ENCODE data around the gene ZNF689.
"Not testable (repeated sequence)": the region's sequence is repeated elsewhere in the genome, so short reads cannot be mapped to it uniquely, and the experiment has no call there.

ZNF689 gene

GRCh38 chr16:30609926-30610839, at the start of gene ZNF689:
Gene ZNF689, minus strand, starts transcription at chr16:30610389. Its CDS starts 348 bp downstream, at chr16:30610041.
- peak; percentile 92 for DNase-seq

- no peak for DNase-seq
Observed at GRCh38 chr16:30658731-30659506, 48.7 kb upstream of the ZNF689 start.

GRCh38 chr16:30657866-30658730, 47.9 kb upstream of the ZNF689 start, which contains the start of gene FBRS:
Gene FBRS, plus strand, starts transcription at chr16:30658431. Its CDS starts 1,088 bp downstream, at chr16:30659519.
- peak; percentile 100 for DNase-seq

- DNase-seq: no peak
Observed at GRCh38 chr16:30656974-30657865, 47.0 kb upstream of the ZNF689 start.

DNA sequence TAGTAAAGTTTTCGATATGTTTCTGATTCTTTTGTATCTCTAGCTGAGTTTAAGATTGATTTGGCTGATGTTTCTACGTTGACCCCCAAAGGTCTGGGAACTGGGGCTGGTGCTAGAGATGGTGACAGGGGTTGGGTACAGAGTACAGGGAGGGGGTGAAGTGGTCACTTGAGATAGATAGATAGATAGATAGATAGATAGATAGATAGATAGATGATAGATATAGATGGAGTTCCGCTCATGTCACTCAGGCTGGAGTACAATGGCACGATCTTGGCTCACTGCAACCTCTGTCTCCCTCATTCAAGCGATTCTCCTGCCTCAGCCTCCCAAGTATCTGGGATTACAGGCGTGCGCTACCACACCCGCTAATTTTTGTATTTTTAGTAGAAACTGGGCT, 46.2 kb upstream of the ZNF689 start:
- DNase-seq: no peak

GRCh38 chr16:30655815-30656347, 45.7 kb upstream of the ZNF689 start:
- DNase-seq: no peak

DNA sequence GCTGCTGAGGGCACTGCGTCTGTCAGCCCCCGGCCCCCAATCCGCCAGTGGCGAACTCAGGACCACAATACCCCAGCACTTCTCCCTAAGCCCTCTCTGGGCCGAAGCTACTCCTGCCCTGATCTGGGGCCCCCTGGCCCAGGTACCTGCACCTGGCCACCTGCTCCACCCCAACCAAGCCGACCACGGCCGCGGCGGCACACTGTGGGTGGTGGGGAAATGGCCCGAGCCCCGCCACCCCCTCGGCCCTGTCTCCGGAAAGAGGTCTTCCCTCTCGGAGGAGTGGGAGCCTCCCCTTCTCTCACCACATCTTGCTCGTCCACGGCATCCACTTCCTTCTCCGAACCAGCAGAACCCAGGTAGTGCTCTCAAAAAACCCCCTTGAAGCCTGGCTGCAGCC, 44.7 kb upstream of the ZNF689 start:
- no peak for DNase-seq

DNA sequence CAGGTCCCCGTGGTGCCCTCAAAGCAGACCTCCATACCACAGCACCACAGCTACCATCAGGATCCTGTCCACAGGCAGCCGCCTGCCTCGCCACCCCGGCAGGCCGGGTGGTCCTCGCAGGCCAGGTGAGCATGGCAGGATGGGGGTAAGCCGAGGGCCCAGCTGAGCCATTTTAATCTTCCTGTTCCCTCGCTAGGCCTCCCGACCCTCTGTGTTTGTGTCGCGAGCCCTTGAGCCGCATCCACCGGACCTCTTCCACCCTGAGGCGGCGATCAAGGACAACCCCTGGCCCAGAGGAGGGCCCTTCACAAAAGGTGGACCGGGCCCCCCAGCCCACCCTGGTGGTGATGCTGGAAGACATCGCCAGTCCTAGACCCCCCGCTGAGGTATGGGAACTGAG, 42.5 kb upstream of the ZNF689 start:
- DNase-seq: no peak

- no peak for DNase-seq
Observed at GRCh38 chr16:30652005-30652296, 41.8 kb upstream of the ZNF689 start.

DNA sequence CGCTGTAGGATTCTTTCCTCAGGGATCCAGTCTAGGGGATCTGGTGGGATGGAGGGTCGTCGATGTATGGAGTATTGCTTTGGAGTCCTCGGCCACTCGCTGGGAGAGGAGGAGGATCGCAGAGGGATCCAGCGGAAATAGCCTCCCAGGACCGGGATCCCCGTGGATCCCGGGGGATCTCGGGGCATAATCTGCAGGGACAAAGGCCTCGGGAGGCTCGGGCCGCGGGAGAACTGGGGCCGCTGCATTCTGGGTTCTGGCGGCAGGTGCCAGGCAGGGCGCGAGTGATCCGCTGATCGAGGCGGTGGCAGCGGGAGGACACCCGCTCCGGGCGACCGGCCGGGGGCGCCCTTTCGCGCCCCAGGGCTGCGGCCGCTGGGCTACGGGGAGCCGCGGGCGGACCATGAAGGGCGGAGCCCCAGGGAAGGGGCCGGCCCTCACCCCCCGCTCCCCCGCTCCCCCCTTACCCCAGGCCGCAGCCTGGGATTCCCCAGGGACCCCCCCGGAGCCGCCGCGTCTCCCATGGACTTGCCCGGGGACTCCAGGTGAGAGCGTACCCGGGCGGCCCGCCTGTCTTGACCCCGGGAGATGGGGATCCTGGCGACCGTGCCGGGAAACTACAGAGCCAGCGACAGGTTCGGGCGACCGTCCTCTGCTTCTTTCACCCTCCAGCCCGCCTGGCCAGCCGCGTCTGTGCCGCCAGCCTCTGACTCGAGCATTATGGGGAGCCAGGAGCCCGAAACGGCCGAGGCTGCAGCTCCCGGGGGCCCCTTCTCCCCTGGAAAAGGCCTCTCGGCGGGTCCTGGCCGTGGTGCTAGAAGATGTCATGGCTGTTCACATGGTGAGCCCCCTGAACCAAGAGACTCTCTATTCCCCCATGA, 41.2 kb upstream of the ZNF689 start:
- DNase-seq: peak; percentile 77

DNA sequence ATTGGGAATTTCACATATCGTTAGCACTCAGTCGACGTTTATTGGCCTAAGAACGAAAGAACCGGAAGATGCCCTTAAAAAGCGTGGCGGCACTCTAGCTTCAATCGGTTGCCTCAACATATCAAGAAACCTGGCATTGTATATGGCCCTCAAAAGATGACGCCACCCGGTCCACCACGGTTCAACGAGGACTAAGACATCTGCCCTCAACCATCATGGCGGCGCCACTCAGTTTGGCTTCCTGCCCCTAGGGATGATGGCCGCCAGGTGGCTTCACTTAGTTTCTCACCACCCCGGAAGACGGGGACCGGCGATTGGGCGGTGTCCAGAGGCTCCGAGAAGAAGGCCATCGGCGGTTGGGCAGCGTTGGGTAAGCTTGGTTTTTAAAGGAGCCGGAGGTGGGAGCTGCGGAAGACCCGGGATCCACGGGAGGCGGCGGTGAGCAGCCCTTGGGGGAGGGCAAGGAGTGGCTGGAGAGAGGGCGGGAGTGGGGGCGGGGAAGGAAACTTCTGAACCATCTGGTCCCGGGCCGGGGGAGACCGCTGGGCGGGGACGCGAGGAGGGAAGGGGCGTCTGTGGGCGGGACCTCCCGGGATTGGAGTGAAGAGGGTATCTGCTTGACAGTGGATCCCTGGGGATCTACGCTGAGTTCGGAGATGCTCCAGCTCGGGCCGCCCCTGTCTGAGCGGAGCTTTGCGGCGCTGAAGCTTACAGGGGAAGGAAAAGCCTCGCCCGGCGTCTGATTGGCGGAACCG, 40.4 kb upstream of the ZNF689 start, which contains the start of gene PRR14:
PRR14 (plus strand) TSS at position 592 of the 755 bp plus-strand sequence. CDS start 686 bp downstream, outside the sequence.
- peak; percentile 98 for DNase-seq

DNA sequence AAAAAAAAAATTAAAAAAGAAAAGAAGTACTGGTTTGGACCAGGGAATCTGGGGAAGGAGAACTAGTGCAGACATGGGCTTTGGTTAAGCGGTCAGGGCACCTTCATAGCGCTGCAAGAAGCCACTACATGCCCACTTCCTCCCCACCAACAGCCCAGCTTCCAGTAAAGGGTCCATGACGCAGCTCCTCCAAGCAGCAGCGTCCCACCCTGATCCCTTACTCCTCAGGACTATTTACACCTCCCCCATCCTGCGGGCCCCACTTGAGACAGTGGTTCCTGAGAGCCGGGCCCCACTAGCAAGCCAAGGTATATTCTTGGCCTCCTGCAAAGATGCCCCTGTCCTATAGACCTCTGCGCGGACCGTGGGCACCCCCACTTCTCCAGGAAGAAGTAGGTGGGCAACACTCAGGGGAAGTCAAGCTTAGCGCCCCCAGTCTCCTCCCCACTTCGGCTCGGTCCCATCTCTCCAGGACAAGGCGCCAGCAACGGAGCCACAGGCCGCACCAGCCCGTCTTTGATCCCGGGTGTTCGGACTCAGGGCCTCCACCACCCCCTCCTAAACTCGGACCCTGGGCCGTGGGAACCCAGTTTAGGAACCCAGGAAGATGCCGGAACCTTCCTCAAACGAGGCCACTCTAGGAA, 39.7 kb upstream of the ZNF689 start:
- DNase-seq: no peak

DNA sequence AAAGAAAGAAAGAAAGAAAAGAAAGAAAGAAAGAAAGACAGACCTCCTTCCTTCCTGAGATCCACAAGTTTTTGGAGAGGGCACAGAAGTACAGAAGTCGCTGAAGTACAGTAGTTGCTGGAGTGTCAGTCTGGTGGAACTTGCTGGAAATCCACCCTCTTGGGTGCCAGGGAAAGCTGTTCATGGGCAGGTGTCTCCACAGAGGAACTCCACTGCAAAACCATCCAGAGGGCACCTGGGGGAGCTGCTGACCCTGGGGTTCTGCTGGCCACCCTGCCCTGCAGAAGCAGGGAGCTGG, 37.0 kb upstream of the ZNF689 start:
- no peak for DNase-seq

DNA sequence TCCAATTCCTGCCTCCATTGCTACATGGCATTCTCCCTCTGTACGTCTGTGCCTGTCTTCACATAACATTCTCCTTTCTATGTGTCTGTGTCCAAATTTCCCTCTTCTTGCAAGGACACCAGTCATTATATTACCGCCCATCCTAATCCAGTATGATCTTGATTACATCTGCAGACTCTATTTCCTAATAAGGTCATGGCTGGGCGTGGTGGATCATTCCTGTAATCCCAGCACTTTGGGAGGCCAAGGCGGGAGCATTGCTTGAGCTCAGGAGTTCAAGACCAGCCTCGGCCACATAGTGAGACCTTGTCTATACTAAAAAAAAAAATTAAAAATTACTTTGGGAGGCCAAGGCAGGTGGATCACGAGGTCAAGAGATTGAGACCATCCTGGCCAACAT, 35.5 kb upstream of the ZNF689 start:
- DNase-seq: no peak

- no peak for DNase-seq
Observed at GRCh38 chr16:30644334-30644830, 34.2 kb upstream of the ZNF689 start.

DNA sequence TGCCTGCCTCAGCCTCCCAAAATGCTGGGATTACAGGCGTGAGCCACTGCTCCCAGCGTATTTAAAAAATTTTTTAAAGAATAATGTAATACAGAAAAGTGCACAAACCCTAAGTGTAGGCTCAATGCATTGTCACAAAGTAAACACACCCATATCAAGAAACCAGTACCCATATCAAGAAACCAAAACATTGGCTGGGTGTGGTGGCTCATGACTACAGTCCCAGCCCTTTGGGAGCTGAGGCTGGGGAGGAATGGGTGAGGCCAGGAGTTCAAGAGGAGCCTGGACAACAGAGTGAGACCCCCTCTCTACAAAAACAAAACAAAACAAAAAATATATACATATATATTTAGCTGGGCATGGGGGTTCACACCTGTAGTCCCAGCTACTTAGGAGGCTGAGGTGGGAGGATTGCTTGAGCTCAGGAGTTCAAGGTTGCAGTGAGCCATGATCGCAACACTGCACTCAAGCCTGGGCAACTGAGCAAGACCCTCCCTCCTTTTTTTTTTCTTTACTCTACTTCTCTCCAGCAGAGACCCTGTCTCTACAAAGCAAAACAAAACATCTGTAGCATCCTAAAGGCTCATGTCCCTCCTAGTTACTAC, 31.3 kb upstream of the ZNF689 start:
- DNase-seq: no peak

DNA sequence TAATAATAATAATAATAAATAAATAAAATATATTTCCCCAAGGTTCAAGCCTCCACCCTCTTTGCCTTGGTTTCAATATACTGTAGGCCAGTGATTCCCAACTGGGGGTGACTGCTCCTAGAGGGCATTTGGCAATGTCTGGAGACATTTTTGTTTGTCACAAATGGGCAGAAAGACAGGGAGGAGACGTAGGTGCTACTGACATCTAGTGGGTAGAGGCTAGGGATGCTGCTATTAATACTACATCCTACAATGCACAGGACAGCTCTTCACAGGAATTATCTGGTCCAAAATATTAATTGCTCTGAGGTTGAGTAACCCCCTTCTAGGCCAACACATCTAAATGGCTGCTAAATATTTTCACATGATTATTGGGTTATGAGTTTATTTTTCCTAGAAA, 27.8 kb upstream of the ZNF689 start:
- no peak for DNase-seq

DNA sequence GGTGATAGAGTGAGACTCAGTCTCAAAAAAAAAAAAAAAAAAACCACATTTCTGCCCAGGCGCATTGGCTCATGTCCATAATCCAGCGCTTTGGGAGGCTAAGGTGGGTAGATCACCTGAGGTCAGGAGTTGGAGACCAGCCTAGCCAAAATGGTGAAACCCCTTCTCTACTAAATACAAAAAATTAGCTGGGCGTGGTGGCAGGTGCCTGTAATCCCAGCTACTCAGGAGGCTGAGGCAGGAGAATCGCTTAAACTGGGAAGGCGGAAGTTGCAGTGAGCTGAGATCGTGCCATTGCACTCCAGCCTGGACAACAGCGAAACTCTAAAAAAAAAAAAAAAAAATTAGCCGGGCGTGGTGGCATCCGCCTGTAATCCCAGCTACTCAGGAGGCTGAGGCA, 26.9 kb upstream of the ZNF689 start:
- DNase-seq: not testable (repeated sequence)

GRCh38 chr16:30636599-30636998, 26.4 kb upstream of the ZNF689 start:
- no peak for DNase-seq

Measured in activated CD8-positive, alpha-beta memory T cell treated with anti-CD3 and anti-CD28 coated beads, Interleukin-2, amount 50 U/mL, for 4 hours (primary cell).